Dermis microvascular lymphatic vessel endothelial cell (primary cell): ENCODE results near the gene IL4I1. TPM values are rescaled to one million over a fixed set of nuclear protein-coding genes. Genes with fewer than 3 reads are reported as not detected.

Experiments used
- DNase-seq, 2 donors: peaks; one replicate each; pipeline versions ENCODE4 v3.0.0 to v3.0.0-alpha.2; 2010; ENCODE audit warnings: low read depth in 2 of 2
- total RNA-seq: library from RNA; depleted of rRNA; stranded (reverse); fragments of >200 nt; gene quantifications from 2 replicates; pipeline ENCODE4 v1.2.1, GENCODE V29; 2014

IL4I1 gene
- total RNA-seq, 1 donor from 2014 or later, result 1.9 TPM

DNA sequence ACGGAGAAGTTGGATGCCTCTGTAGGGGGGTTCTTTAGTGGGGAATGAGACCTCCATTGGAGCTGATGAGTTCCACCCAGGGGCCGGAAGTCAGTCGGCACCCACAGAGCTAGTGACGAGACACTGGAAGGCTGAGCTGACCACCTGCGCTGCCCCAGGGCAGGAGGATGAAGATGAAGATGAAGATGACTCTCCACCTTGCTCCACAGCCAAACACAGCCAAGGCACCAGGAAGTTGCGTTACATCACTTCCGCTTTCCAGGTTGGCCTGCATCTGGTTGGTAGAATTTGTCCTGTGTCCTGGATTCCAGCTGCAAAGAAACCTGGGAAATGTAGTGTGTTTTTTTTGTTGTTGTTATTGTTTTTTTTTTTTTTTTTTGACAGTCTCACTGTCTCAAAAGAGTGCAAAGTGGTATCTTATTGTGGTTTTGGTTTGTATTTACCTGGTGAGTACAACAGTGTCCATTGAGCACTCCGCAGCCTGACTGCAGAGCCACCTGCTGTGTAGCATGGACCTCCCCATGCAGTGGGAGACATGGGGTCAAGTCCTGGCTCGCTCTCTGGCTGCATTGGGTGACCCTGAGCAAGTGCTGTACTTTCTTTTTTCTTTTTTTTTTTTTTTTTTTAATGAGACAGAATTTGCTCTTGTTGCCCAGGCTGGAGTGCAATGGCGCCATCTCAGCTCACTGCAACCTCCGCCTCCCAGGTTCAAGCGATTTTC, 17.3 kb downstream of the IL4I1 start:
- DNase-seq, result peak in 1 of 2 donors; percentile 24

DNA sequence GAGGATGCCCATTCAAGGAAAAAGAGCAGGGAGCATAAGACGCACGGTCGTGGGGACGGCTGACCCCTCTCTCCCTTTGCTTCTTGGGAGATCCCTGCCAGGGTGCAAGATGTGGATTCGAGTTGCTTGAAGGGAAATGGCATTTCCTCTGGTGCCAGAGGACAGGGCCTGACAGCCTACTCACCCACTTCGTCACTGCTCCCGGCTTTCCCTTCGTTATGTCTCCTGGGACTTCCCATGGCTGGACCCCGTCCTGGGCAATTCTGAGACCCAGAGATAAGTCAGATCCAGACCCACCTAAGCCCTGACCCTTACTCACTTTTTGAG, 18.0 kb downstream of the IL4I1 start:
- no peak for DNase-seq

DNA sequence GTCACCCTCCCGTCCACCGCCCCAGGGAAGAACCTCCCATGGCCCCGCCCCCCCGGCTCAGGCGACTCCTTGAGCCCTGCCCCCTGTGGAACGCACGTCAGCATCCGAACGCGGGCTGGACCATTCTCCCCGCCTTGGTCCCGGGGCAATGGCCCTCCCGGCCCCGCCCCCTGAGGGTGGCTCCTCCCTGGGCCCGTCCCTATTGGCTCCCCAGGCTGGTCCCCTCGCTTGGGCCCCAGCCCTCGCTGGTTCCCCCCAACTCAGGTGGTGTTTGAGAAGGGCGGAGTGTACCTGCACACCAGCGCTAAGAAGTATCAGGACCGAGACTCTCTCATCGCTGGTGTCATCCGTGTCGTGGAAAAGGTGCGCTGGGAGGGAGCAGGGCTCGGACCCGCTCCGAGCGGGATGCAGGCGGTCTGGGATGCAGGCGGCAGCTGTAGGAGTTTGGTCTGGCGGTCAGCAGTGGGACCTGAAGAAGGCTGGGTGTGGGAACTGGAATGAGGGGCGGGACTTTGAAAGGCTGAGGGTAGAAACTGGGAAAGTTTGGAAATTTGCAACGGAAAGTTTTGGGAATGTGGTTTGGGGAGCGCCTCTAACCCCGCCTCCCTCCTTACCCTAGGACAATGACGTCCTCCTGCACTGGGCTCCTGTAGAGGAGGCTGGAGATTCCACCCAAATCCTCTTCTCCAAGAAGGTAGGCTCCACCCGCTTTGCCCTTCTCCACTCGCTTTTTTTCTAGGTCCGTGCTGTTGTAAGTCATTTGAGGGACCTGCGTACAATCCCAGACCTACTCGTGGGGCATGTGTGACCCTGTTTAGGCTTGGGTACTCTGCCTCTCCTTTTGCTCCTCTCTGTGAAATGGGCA, 18.6 kb downstream of the IL4I1 start:
- peak; percentile 91 to 98 for DNase-seq

DNA sequence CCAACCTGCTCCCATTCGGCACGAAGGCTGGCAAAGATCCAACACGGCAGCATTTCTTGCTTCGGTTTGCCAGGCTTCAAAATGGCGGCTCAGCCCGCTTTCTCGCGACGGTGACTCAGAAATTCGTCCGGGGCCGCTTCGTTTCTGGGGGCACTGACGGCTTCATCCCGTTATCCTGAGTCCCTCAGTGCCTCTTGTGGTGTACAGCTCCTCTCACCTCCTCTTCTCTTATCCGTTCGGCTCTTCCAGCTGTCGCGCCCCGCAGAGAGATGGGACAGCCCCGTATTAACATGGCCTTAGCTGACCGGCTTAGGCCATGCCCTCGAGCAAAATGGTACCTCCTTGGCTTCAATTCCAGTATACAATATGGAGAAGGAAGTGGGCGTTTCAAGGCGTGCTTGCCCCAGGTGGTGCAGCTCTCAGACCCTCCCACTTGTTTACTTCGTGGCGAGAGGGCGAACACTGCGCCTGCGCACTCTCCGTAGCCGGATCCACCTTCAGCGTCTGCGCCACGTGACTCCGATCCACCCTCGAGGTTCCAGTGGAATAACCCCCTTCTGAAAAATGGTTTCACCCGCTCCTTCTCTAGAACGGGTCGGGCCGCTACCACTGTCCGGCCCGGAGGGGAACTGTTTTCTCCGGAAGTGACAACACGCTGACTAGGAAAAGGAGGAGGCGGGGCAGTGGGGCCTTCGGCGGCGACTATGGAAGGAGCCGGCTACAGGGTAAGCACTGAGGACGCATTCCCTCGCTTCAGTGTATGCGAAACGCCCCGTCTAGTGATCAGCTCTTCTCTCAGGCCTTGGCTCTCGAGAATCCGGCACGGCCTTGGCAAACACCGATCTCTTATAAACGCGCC, 19.4 kb downstream of the IL4I1 start, which contains the start of the genes AKT1S1 and TBC1D17:
Gene AKT1S1, minus strand, starts transcription at position 336 of the 859 bp plus-strand sequence. CDS start 4,060 bp downstream, outside the sequence.
Gene TBC1D17, plus strand, starts transcription at position 683 of the 859 bp plus-strand sequence. Its CDS starts 22 bp downstream, at position 705.
- peak; percentile 100 for DNase-seq

DNA sequence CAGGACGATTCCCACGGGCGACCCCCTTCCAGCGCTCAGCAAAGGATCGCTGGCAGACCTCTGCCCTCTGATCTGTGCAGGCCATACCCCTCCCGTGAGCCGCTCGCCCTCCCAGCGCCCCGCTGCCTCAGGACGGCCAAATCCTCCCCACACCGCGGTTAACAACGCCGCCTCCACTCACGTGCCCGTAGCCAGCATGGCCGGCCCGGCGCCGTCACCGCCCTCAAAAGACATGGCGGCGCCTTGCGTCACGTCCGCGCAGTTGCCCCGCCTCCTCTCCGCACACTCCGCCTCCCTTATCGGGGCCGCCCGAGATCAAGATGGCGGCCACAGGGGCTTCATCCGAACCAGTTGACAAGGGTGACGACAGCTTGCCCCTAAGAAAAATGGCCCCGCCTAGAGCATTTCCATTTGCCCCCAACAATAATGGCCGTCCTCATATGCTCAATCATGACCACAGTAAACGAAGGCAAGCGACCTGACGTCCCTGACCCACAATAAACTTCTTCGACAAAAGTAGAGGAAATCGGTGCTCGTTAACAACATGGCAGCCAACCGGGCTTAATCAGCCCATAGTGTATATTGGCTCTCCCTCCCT, 20.2 kb downstream of the IL4I1 start:
- DNase-seq, result peak; percentile 98 to 99

DNA sequence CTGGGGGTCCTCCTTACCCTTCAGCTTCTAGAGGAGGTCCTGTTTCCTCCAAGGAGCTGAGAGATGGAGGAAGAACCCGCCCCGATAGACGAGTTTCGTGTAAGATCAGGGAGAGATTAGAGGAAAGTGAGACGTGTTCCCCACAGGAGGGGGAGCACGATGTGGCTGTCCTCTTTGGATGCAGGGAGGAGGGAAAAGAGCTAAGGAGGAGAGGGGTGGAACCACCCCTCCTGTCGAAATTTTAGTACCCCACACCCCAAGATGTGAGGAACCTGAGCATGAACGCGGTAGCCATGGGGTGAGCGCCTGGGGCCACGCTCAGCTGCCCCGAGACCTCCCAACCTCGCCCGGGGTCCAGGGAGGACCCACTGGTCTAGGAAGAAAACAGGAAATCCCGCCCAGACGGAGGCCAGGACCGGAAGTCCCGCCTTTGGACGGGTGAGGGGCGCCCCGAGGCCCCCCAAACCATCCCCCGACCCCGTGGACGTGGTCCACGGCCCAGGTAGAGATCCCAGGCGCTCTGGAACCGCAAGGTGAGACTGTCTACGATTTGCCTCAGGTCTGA, 20.7 kb downstream of the IL4I1 start:
- peak in 1 of 2 donors; percentile 62 for DNase-seq

DNA sequence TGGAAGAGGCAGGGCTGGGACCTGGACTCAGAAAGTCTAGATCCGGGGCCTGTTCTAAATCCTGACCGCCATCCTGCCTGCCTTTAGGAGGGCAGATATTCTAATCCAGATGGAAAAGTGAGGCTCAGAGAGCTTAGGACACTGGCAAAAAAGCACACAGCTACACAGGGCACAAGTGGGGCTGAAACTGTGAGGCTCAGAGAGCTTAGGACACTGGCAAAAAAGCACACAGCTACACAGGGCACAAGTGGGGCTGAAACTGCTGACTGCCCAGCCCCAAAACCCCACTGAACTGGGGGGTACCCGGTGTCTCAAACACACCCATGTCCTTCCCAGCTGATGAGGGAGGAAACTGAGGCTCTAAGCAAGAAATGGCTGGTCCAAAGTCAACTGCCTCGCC, 21.5 kb downstream of the IL4I1 start:
- DNase-seq, result no peak

DNA sequence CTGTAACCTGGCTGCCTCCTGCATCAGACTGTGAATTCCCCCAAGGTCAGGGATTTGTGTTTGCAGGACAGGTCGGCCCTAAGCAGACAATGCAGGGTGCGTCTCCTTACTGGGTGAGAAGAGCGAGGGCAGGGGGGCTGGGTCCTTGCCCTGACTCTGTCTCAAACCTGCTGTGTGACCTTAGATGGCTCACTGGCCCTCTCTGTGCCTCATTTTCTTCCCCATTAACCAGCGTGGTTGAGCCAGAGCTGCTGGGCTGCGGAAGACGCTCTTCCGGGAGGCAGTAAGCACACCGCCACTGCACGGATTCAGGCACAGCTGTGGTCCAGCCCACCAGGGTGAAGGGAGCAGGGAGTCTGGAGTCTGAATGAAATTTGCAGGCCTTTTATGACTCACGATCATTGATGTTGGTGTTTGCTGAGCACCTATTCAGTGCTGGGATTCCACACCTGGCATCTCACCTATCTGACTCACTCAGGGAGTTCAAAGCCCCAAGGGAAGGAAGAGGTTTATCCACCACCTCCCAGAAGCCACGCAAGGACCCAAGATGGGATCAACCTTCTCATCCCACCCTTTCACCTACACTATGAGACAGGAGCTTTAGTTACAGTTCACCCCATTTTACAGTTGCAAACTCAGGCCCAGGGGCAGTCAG, 22.1 kb downstream of the IL4I1 start:
- no peak for DNase-seq

DNA sequence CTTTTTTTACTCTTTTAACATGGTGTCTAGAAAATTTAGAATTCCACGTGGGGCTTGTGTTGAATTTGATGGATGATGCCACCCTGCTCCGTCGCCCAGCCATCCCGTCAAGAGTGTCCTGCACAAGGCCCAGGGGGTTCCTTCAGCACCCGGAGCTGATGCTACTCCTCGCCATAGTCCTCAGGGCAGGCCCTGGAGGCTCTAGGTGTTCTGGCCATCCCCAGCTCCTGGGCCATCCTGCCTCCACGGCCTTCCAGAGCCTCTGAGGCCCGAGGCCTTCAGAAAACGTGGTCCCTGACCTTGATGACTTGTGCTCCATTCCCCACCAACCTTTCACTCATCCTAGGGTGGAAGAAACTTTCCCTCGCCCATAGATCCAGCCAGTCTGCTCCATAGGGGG, 22.9 kb downstream of the IL4I1 start:
- DNase-seq, result no peak

DNA sequence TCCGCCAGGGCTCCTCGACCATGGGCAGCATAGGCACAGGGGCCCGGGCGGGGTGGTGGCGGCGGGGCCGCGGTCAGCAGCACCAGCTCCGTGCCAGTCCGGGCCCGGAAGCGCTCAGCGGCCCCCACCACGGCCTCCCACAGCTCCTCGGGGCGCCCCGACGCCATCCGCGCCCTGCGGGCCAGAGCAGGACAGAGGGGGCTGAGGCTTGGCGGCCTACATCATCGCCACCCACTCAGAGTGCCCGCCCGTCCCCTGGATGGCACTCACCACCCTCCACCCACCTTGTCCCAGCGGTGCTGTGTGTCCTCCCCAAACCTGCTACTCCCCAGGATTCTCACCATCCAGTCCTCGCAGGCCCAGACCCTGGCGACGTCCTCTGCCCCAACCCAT, 23.6 kb downstream of the IL4I1 start:
- DNase-seq, result no peak

DNA sequence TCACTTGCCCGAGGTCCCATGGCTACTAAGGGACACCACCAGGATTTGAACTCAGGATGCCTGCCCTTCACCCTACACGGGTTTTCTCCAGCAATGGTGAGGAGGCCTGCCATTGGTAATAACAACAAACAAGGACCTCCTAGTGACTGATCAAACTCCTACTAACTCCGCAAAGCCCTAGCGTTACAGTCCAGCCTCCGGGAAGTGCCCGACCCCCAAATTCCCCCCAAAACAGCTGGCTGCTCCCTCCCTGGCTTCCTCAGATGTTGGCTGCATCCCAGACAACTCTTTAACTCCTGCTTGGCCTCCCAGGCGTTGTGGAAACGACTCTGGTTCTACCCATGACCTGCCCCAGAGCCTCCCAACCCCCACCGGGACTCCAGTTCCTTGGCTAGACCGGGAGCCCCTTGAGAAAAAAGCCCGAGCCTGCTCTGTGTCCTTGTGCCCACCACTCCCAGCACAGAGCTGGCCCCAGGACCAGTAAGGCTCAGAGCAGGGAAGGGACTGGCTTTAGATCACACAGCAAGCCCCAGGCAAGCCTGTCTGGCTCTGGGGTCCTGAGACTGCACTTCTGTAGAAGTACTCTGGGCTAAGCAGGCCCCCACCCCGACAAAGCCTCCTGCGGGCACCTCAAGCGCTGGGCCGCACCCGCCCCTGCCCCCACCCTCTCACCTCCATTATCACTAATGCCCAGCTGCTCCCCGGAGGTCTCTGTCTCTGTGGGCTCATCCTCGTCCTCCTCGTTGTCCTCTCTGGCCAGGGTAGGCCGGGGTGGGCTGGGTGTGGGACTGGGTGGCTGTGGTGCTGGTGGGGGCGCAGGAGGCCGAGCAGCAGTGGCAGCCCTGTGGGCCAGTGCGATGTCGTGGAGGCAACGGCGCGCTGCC, 24.2 kb downstream of the IL4I1 start:
- DNase-seq, result no peak

DNA sequence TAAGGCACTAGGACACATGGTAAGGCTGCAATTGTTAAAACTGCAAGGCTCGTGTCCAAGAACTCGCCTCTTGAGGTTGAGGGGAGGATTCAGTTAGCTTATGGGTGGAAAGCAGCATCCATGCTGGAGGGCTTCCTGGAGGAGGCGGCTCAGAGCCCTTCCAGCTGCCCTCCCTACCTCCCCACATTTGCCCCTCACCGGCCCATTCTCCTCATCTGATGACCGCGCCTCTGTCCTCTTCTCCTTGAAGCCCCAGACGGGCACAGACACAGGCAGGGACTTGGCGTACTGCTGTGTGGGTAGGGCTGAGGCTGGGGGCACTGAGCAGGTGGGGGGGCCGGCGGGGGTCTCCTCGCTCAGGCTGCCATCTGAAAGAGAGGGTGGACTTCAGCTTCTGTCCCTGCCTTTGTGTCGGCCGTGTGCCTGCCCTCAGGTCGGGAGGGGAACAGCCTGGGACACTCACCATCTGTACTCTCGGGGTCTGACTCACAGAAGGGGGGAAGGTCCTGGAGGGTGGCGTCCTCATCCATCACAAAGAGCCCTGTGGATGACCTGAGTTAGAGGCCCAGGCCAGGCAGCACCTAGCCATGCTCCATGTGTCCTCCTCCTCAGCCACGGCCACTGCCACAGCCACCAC, 25.2 kb downstream of the IL4I1 start:
- no peak for DNase-seq

DNA sequence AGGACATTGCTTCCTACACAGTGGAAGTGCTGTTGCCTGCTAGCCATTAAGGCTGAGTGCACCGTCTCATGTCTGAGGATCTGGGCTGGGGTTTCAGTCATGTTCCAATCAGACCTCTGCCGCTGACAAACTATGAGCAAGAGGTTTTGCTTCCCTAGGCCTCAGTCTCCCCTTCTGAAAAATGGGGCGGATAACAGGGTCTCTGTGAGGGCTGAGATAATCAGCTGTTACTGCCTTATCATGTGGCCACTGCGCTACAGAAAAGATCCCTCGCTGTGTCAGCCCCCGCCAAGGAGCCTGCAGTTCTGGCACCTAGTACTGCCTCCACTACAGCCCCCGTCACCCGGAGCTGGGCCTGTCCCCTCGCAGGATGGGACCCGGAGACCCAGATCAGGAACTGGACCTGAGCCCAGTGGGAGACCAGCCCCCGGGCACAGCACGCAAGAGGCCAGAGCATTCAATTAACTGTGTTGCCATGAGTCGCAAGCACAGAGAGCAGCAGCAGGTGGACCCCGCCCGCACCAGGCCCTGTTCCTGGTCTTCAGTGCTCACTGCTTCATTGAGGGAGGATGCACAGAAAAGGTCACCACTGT, 26.3 kb downstream of the IL4I1 start:
- DNase-seq, result no peak

DNA sequence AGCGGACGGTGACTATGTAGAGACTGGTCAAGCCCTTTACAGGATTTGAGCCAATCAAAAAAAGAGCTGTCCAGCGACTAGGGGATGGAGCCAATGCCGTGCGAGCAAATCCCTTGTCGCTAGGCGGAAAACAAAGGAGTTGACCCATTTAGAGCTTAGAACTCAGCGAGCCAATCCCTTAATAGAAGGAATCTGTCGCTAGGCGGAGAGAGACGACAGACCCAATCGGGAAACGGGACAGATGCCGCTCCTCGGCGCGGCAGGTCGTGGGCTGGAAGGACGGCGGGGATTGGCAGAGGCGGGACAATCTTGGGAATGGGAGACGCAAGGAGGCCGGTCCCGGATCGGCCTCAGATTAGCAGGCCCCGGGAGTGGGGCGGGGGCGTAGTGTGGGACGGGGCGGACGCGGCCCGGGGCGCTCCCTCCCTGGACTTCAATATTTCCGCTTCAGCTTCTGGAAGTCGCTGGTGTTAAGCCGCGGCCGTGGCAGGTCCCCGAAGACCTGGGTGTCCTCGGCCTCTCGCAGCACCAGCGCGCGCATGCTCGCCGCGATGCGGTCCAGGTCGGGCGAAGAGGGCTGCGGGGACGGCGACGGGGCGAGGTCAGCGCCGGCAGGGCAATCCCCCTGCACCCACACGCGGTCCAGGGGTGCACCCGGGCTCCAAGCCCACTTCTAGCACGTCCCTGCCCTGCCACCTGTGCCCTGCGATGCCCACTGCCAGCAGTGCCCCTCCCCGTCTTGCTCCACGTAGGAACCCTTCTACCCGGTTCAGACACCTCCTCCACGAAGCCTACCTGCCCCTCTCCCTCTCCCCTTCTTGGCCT, 27.0 kb downstream of the IL4I1 start:
- DNase-seq, result peak; percentile 100

DNA sequence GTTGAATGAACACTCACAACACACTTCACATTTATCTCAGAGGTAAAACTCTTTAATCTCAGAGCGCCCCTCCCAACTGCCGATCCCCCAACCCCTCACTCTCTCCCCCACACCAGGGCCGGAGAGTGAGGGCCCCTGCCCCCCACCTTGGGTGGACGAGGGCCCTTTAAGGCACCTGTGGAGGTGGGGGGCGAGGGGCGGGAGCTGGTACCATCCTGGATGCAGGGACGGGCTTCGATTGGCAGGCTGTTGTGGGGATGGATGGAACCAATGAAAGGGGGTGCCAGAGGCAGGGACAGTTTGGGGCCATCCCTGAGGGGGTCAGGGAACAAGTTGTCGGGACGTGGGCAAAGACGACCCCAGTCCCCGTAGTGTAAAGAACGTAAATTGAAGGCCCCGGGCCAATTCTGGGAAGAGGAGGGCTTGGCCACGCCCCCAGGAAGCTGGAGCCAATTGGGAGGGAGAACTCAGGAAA, 27.6 kb downstream of the IL4I1 start:
- DNase-seq, result no peak

DNA sequence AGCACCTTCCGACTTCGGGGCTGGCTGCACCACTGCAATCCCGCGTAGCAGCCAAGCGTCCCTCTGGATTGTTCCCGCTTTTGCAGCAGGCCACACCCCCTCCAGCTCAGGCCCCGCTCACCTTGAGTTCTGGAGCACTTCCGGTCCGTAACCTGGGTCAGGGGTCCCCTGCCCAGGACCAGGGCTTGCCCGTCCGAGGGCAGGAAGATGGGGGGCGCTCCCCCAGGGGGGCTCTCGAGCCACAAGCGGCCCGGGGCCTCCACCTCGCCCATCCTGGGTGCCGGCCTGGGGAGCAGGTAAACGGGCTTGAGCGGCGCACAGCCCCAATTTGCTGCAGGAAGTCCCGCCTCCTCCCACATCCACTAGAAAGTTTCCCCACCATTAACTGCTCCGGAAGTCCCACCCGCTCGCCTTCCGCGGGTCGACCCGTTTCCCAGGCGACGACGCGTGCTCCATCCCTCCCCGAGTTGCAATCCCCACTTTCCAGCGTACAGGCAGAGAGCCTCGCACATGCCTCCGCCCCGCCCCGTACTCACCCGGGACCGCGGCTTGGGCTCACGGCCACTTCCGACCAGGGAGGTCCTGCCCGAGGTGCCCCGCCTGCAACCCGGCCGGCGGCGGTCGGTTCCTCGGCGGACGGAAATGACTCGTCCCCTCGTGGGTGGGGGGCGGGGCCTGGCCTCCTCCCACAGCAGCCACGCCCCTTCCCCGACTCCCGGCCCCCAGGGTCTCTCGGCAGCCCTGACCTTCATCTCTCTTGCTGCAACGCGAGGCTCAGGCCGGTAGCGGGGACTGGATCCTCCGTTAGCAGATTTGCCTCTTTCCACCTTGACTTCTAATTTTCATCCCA, 29.5 kb downstream of the IL4I1 start, which contains the start of gene PNKP:
Gene PNKP, minus strand, starts transcription at position 644 of the 850 bp plus-strand sequence. Its CDS starts 372 bp downstream, at position 272.
- DNase-seq, result peak; percentile 72 to 88
